MM.1S (cell line): ENCODE measurements around the gene TMED3.

Experiments used
- DNase-seq: peaks from one replicate; pipeline ENCODE4 v3.0.0-alpha.2; 2015
- H2AFZ ChIP-seq: fragments of 300-600 bp; sonication (generic); 2 replicates; pipeline ENCODE4 v1.6.0; 2016; ENCODE audit warnings: antibody characterized with exemption, low read length
- H3F3A ChIP-seq: fragments of 300-600 bp; sonication (generic); 2 replicates; pipeline ENCODE4 v1.6.1; 2016; ENCODE audit warnings: mild to moderate bottlenecking, antibody characterized with exemption, low read length, moderate library complexity, mixed read lengths; ENCODE audit not compliant: insufficient read depth
- H3K27ac ChIP-seq: fragments of 300-600 bp; sonication (generic); 2 replicates; pipeline ENCODE4 v1.5.1; 2016; ENCODE audit warnings: mild to moderate bottlenecking, low read length
- H3K27me3 ChIP-seq: fragments of 300-600 bp; sonication (generic); replicated peaks from 2 replicates; pipeline ENCODE4 v1.6.0; 2016; ENCODE audit warnings: low read length; ENCODE audit not compliant: insufficient read depth
- H3K36me3 ChIP-seq: fragments of 300-600 bp; sonication (generic); replicated peaks from 2 replicates; pipeline ENCODE4 v1.6.1; 2016; ENCODE audit warnings: mild to moderate bottlenecking, low read length, mixed read lengths; ENCODE audit not compliant: insufficient read depth
- H3K4me1 ChIP-seq: fragments of 300-600 bp; sonication (generic); 2 replicates; pipeline ENCODE4 v1.6.1; 2016; ENCODE audit warnings: low read length, mixed read lengths
- H3K4me2 ChIP-seq: fragments of 300-600 bp; sonication (generic); 2 replicates; pipeline ENCODE4 v1.6.0; 2016; ENCODE audit warnings: low read depth, low read length
- H3K4me3 ChIP-seq: fragments of 300-600 bp; sonication (generic); 2 replicates; pipeline ENCODE4 v1.5.1; 2016; ENCODE audit warnings: low read length, mixed read lengths
- H3K79me2 ChIP-seq: fragments of 300-600 bp; sonication (generic); 2 replicates; pipeline ENCODE4 v1.6.1; 2016; ENCODE audit warnings: mixed run types, low read length, mixed read lengths
- H3K9ac ChIP-seq: fragments of 300-600 bp; sonication (generic); 2 replicates; pipeline ENCODE4 v1.6.1; 2016; ENCODE audit warnings: low read length, mixed read lengths
- H3K9me2 ChIP-seq: fragments of 300-600 bp; sonication (generic); replicated peaks from 2 replicates; pipeline ENCODE4 v1.6.1; 2016; ENCODE audit warnings: mild to moderate bottlenecking, low read length, mixed read lengths; ENCODE audit not compliant: insufficient read depth
- H3K9me3 ChIP-seq: fragments of 300-600 bp; sonication (generic); replicated peaks from 2 replicates; pipeline ENCODE4 v1.6.1; 2016; ENCODE audit warnings: mild to moderate bottlenecking, low read length, mixed read lengths; ENCODE audit not compliant: insufficient read depth
- H4K20me1 ChIP-seq: fragments of 300-600 bp; sonication (generic); 2 replicates; pipeline ENCODE4 v1.6.1; 2016; ENCODE audit warnings: mild to moderate bottlenecking, low read length, moderate library complexity, mixed read lengths; ENCODE audit not compliant: insufficient read depth
- EZH2 ChIP-seq: fragments of 300-600 bp; sonication (generic); optimal IDR thresholded peaks from 2 replicates; pipeline ENCODE3; 2017; ENCODE audit warnings: low read depth, mild to moderate bottlenecking, antibody characterized with exemption, low read length, mixed read lengths
- EZH2phosphoT487 ChIP-seq: fragments of 300-600 bp; sonication (generic); IDR thresholded peaks from 2 replicates; pipeline ENCODE4 v1.6.1; 2018; ENCODE audit warnings: antibody characterized with exemption, low read length
- TF ChIP-seq, protein P1 (sequence below): fragments of 300-600 bp; sonication (generic); IDR thresholded peaks from 2 replicates; pipeline ENCODE4 v1.5.1; 2016; ENCODE audit warnings: antibody characterized with exemption, low read length, mixed read lengths

The TMED3 gene

DNA sequence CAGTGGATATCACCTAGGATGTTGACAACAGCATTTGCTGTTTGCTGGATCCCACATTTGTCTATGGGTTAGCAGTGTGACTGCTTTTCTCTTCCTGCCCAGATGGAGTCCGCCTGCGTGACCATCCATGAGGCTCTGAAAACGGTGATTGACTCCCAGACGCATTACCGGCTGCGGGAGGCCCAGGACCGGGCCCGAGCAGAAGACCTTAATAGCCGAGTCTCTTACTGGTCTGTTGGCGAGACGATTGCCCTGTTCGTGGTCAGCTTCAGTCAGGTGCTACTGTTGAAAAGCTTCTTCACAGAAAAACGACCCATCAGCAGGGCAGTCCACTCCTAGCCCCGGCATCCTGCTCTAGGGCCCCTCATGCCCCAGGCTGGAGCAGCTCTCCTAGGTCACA, 11.0 kb downstream of the TMED3 start:
- TF ChIP-seq EZH2 (no peak), EZH2phosphoT487 (no peak)
- TF ChIP-seq, protein P1, sequence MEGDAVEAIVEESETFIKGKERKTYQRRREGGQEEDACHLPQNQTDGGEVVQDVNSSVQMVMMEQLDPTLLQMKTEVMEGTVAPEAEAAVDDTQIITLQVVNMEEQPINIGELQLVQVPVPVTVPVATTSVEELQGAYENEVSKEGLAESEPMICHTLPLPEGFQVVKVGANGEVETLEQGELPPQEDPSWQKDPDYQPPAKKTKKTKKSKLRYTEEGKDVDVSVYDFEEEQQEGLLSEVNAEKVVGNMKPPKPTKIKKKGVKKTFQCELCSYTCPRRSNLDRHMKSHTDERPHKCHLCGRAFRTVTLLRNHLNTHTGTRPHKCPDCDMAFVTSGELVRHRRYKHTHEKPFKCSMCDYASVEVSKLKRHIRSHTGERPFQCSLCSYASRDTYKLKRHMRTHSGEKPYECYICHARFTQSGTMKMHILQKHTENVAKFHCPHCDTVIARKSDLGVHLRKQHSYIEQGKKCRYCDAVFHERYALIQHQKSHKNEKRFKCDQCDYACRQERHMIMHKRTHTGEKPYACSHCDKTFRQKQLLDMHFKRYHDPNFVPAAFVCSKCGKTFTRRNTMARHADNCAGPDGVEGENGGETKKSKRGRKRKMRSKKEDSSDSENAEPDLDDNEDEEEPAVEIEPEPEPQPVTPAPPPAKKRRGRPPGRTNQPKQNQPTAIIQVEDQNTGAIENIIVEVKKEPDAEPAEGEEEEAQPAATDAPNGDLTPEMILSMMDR = no peak
- no peak overlapping the region for H2AFZ ChIP-seq
- H3K79me2 ChIP-seq = peaks cover 3% of the 10 kb centered on the region; the same call in 1 of the 2 replicates

DNA sequence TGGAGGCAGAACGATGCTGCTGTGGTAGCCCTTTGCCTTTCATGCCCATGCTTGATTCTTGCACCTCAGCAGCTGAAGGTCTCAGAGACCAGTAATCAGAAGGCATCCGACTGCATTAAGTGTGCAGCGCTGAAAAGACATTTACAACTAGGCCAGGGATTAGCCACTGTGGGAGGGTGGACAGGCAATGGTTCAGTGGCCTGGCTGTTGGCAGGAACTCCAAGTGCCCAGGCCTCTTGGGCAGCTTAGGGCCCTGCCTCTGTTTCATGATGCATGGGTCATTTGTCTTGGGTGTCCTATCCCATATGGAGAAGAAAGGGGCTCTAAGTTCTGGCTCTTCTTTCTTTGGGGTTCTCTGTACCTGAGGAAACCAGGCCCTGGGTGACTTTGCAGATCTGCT, 11.4 kb downstream of the TMED3 start:
- Histone ChIP-seq H3K9me3 (no peaks in the 10 kb centered on the region), H3K36me3 (peaks cover 3% of the 10 kb centered on the region; the same call in 1 of the 2 replicates), H2AFZ (no peak overlapping the region), H3K9me2 (no peaks in the 10 kb centered on the region), H3K4me1 (no peaks in the 10 kb centered on the region), H4K20me1 (no peaks in the 10 kb centered on the region), H3K27ac (no peak overlapping the region), H3F3A (no peaks in the 10 kb centered on the region), H3K4me2 (no peak overlapping the region), H3K79me2 (peaks cover 3% of the 10 kb centered on the region; the same call in 1 of the 2 replicates), H3K4me3 (no peak overlapping the region), H3K27me3 (no peaks in the 10 kb centered on the region), H3K9ac (no peak overlapping the region)
- TF ChIP-seq EZH2 = no peak
- no peak for TF ChIP-seq EZH2phosphoT487
- TF ChIP-seq, protein P1 = no peak
- DNase-seq = no peak

More for the DNA sequence above, 11.0 kb downstream of the TMED3 start:
- H3K36me3 ChIP-seq = peaks cover 3% of the 10 kb centered on the region; the same call in 1 of the 2 replicates
- H3K4me2 ChIP-seq = no peak overlapping the region
- no peaks in the 10 kb centered on the region for H3K27me3 ChIP-seq
- no peak for DNase-seq
- no peak overlapping the region for H3K9ac ChIP-seq
- H3K9me3 ChIP-seq = no peaks in the 10 kb centered on the region
- H3K9me2 ChIP-seq = no peaks in the 10 kb centered on the region
- H3K4me1 ChIP-seq = no peaks in the 10 kb centered on the region
- H3F3A ChIP-seq = no peaks in the 10 kb centered on the region
- no peak overlapping the region for H3K4me3 ChIP-seq
- no peak overlapping the region for H3K27ac ChIP-seq
- no peaks in the 10 kb centered on the region for H4K20me1 ChIP-seq

DNA sequence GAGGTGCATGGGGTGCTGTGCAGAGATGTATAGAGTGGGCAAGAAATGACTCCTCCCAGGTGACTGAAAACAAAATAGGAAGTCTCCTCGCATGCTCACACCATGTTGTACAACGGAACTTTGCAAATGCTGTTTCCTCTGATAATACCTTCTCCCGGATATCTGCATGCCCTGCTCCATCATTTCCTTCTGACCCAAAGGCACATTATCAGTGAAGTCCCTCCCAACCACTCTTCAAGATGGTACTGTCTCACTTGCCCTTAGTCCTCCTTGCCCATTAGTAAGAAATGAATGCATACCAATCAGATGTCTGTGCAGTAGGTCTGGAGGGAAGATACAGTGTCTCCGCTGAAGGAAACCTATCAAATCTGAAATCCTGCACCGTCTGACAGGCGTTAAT, 12.0 kb downstream of the TMED3 start:
- Histone ChIP-seq H4K20me1 (no peaks in the 10 kb centered on the region), H3K36me3 (peaks cover 3% of the 10 kb centered on the region; the same call in 1 of the 2 replicates)
- DNase-seq = no peak

More for the DNA sequence above, 12.0 kb downstream of the TMED3 start:
- H3K9ac ChIP-seq = no peak overlapping the region
- no peaks in the 10 kb centered on the region for H3F3A ChIP-seq
- H3K9me3 ChIP-seq = no peaks in the 10 kb centered on the region
- no peaks in the 10 kb centered on the region for H3K4me1 ChIP-seq
- peaks cover 2% of the 10 kb centered on the region; the same call in 1 of the 2 replicates for H3K79me2 ChIP-seq
- no peak overlapping the region for H3K4me2 ChIP-seq
- no peaks in the 10 kb centered on the region for H3K9me2 ChIP-seq
- no peaks in the 10 kb centered on the region for H3K27me3 ChIP-seq
- H3K4me3 ChIP-seq = no peak overlapping the region
- TF ChIP-seq, protein P1 = no peak
- TF ChIP-seq EZH2phosphoT487 = no peak
- no peak for TF ChIP-seq EZH2
- H2AFZ ChIP-seq = no peak overlapping the region
- H3K27ac ChIP-seq = no peak overlapping the region
